ENCODE results near the gene PSTPIP2.
"Not testable (repeated sequence)": the region's sequence is repeated elsewhere in the genome, so short reads cannot be mapped to it uniquely, and the experiment has no call there.

The PSTPIP2 gene

DNA sequence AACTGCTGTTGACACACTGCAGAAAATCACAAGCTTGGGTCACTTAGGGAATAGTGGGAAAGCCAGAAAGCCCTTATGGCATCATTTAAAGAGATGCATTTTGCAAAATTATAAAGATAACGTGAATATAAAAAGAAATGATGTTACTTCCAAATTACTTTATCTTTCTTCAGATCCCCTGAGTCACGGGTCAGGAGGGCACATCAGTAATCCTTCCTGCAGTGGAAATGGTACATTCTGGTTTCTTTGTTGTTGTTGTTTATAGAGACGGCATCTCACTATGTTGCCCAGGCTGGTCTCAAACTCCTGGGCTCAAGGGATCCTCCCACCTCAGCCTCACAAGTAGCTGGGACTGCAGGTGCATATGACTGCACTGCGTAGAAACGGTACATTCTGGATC lies 95.1 kb downstream of the PSTPIP2 start:
- DNase-seq = no peak

DNA sequence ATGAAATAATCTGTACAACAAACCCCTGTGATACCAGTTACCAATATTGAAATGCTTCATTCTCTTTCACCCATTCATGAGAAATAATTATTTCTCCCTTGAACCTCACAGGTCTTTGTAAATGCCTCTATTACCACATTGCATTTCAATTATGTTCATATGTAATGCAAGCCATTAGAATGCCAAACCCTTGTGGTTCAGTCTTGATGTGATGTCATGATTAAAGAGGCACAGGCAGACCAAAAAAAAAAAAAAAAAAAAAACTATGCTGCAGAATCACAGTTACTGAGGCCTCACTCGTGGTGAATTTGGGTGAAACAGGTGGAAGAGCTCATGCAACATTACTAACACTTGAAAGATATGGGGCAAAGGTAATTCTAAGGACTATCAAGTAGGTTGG lies 95.5 kb downstream of the PSTPIP2 start:
- no peak for DNase-seq

- DNase-seq = peak; percentile 54
Observed at GRCh38 chr18:45974088-45974536, 97.9 kb downstream of the PSTPIP2 start.

DNA sequence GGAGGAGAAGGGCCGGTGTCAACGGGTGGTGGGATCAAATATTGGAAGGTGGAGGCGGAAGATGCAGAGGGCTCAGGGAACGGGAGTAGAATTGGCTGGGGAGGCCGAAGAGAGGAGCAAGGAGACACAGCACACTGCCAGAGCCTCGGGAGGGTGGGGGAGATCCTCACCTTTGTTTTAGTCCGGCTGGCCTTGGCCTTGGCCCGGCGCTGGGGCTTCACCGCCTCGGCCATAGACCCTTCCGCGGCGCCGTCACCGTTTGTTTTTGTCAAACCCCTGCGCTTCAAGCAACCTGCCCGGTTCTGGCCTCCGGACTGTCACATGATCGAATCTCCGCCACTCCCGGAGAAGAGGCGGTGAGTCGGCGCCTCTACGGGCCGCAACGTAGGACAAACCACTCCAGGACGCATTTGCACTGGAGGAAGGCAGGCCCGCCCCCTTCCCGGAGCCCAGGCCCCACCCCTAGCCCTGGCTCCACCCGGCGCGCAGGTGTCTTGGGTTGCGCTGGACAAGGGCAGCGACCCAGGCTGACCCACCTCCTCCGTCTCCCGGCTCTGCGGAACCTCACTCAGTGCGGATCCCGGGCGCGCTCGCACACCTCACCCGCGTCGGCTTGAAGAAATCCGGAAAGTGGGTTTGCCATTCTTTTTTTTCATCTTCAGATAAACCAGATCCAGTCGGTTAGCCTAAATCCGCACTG lies 104.9 kb downstream of the PSTPIP2 start, which contains the start of gene EPG5:
Gene EPG5 (minus strand): TSS at position 323 of the 700 bp plus-strand sequence. CDS start 90 bp downstream, at position 233.
- DNase-seq = peak; percentile 92

GRCh38 chr18:45964913-45965312 lies 107.1 kb downstream of the PSTPIP2 start:
- DNase-seq = not testable (repeated sequence)

GRCh38 chr18:45962866-45963265 lies 109.2 kb downstream of the PSTPIP2 start:
- no peak for DNase-seq

GRCh38 chr18:45962461-45962860 lies 109.6 kb downstream of the PSTPIP2 start:
- DNase-seq = no peak

- not testable (repeated sequence) for DNase-seq
Observed at GRCh38 chr18:45959484-45959883, 112.6 kb downstream of the PSTPIP2 start.

GRCh38 chr18:45958730-45959129 lies 113.3 kb downstream of the PSTPIP2 start:
- no peak for DNase-seq

DNA sequence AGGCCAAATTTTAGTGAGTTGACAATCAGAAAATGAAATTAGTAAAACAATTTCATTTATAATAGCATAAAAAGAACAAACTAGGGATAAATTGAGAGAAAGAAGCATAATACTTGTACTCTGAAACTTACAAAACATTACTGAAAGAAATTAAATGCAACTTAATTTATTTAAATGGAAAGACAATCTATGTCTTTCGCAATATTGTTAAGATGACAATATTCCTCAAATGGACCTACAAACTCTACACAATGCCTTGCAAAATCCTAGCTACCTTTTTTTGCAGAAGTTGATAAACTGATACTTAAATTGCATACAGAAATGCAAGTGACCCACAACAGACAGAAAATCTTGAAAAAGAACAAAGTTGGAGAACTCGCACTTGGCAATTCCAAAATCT lies 114.0 kb downstream of the PSTPIP2 start:
- no peak for DNase-seq

- no peak for DNase-seq
Observed at GRCh38 chr18:45957100-45957499, 115.0 kb downstream of the PSTPIP2 start.

- DNase-seq = no peak
Observed at GRCh38 chr18:45954070-45954934, 117.8 kb downstream of the PSTPIP2 start.

DNA sequence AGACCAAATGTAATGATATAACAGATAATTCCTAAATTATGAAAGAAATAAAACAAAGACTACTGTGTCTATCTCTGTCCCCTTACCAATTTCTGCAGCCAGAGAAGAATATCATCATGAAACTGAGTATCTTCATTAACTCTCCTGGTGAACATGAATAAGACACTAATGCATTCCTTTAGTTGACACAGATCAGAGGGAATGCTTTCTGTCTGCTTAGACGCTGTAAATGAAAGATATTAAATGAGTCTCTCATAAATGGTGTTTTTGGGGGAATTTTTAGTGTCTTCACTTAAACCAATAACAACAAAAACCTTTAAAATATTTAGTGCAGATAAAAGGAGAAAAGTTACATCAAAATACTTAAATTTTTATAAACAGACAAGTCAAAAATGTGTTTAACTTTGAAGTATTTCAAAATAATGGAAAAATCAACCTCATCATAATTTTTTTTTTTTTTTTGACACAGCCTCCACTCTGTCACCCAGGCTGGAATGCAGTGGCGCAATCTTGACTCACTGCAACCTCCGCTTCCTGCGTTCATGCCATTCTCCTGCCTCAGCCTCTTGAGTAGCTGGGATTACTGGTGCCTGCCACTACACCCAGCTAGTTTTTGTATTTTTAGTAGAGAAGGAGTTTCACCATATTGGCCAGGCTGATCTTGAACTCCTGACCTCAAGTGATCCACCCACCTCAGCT lies 120.9 kb downstream of the PSTPIP2 start:
- no peak for DNase-seq

DNA sequence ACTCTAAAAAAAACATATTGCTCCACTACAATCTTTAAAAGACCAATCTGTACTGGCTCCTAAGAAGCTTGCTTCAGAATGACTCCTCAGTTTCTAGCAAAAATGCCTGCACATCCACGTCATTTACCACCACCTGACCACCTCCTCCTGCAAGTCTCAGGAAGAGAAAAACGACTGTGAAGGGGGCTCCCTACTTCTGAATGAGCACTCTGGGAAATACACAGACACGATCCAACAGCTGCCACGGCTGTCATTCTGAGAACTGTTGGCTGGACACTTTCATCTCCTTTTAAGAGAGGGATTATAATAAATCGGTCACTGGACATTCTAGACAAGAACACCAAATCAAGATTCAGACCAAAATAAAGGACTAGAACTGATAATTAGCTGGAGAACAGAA lies 126.4 kb downstream of the PSTPIP2 start:
- DNase-seq = no peak

DNA sequence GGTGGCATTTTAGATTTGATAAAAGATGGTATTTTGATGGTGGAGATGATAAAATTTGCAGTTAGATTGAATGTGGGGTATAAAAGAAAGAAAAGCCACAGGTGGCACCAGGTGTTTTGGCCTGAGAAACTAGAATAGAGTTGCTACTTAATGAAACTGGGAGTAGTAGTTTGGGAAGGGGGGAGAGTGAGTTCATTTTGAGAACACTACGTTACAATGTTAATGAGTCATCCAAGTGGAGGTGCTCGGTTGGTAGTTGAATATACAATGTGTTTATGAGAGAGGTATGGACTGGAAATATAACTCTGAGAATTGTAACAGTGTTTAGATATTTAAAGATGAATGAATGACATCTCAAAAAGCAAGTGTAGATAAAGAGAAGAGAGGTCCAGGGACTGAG lies 131.3 kb downstream of the PSTPIP2 start:
- DNase-seq = no peak

- DNase-seq = no peak
Observed at GRCh38 chr18:45939236-45939635, 132.8 kb downstream of the PSTPIP2 start.

- DNase-seq = no peak
Observed at GRCh38 chr18:45938488-45938935, 133.5 kb downstream of the PSTPIP2 start.

DNA sequence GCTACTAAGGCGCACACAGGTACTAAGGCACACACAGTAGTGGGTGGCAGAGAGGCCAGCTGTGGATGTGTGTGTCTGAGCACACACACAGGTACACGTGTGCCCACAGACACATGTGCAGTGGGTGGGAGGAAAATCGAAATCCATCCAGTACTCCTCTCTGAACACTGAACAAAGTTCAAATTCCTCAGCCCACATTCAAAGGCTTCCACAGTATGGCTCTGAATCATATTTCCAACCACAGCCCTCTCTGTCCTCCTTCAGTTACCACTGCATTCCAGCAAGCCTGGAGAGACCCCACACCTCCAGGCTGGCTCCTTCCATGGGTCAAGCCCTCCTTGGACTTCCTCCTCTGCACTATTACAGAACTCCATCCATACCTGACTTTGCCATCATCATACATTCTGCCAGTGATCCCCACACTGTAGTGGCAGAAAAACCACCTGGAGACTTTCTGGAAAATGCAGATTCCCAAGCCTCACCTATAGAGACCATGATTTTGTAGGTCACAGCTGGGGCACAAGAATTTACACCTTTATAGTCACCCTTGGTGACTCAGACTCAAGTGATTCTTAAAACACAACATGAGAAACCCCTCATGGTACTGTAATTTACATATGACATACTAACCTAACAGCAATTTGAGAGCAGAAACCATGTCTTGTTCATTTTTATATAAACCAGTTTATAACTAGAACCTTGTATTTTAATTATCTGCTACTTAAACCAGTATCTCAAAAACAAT lies 136.3 kb downstream of the PSTPIP2 start:
- DNase-seq = no peak

All from DMS79 treated with DMSO at 0.1 percent for 48 hours (cell line).